IMR-90 (cell line): ENCODE data around the gene CCDC97. TPM values are rescaled to one million over a fixed set of nuclear protein-coding genes. Genes with fewer than 3 reads are reported as not detected.

ENCODE experiments used
- ATAC-seq: fragments of 200-7000 bp; cut with Tn5 transposase; 2 replicates; pipeline ENCODE4 v1.9.1; 2020; ENCODE audit warnings: low read depth, mild to moderate bottlenecking, moderate library complexity
- BruUV-seq: library from RNA; stranded (reverse); fragments of 400-500 nt; replicated peaks from 2 replicates; lab custom pipeline; 2021; lab: Mats Ljungman, UMichigan
- CTCF ChIA-PET: fragments of 300-600 bp; formaldehyde crosslinking; extraction: SDS; loops from one replicate; lab custom pipeline; 2021; ENCODE audit warnings: antibody characterized with exemption; lab: Yijun Ruan, JAX
- POLR2A ChIA-PET: fragments of 300-600 bp; sonication (Branson Sonifier 250); formaldehyde crosslinking; loops from one replicate; lab custom pipeline; 2022; ENCODE audit warnings: antibody characterized with exemption; ENCODE audit not compliant: unreplicated experiment; lab: Charles Lee
- DNase-seq: peaks from one replicate; pipeline ENCODE4 v3.0.0; 2013
- H2AFZ ChIP-seq: replicated peaks from 2 replicates; pipeline ENCODE3; 2013; ENCODE audit warnings: low read length, mild to moderate bottlenecking; ENCODE audit not compliant: poor library complexity
- H2AK5ac ChIP-seq: 2 replicates; pipeline ENCODE4 v1.6.1; 2013; ENCODE audit warnings: low read depth, low read length, inconsistent platforms
- H2AK9ac ChIP-seq: replicated peaks from 2 replicates; pipeline ENCODE3; 2013; ENCODE audit warnings: mild to moderate bottlenecking, low read depth, low read length, moderate library complexity; ENCODE audit not compliant: poor library complexity
- H2BK120ac ChIP-seq: 2 replicates; pipeline ENCODE4 v1.6.1; 2013; ENCODE audit warnings: low read depth, low read length, inconsistent platforms
- H2BK15ac ChIP-seq: 3 replicates; pipeline ENCODE4 v1.6.1; 2013; ENCODE audit warnings: low read depth, low read length, inconsistent platforms
- H2BK20ac ChIP-seq: 2 replicates; pipeline ENCODE4 v1.6.1; 2013; ENCODE audit warnings: low read depth, mild to moderate bottlenecking, inconsistent platforms, low read length, moderate library complexity
- H2BK5ac ChIP-seq: 2 replicates; pipeline ENCODE4 v1.6.1; 2013; ENCODE audit warnings: mild to moderate bottlenecking, low read depth, low read length, inconsistent platforms; ENCODE audit not compliant: poor library complexity, severe bottlenecking
- H3K14ac ChIP-seq: replicated peaks from 2 replicates; pipeline ENCODE4 v1.6.1; 2013; ENCODE audit warnings: low read depth, low read length, inconsistent platforms
- H3K18ac ChIP-seq: 2 replicates; pipeline ENCODE4 v1.6.1; 2013; ENCODE audit warnings: low read depth, low read length, control low read depth
- H3K23ac ChIP-seq: 2 replicates; pipeline ENCODE4 v1.6.1; 2013; ENCODE audit warnings: low read depth, low read length, inconsistent platforms
- H3K27ac ChIP-seq: 2 replicates; pipeline ENCODE4 v1.5.1; 2013; ENCODE audit warnings: mild to moderate bottlenecking, control low read depth, low read length; ENCODE audit not compliant: insufficient read depth
- H3K27me3 ChIP-seq: 2 replicates; pipeline ENCODE4 v1.6.1; 2013; ENCODE audit warnings: low read length; ENCODE audit not compliant: control insufficient read depth, insufficient read depth
- H3K36me3 ChIP-seq: 2 replicates; pipeline ENCODE4 v1.6.1; 2013; ENCODE audit warnings: low read length, mixed read lengths; ENCODE audit not compliant: control insufficient read depth, insufficient read depth
- H3K4ac ChIP-seq: 2 replicates; pipeline ENCODE4 v1.6.1; 2013; ENCODE audit warnings: low read depth, low read length, inconsistent platforms
- H3K4me1 ChIP-seq: 2 replicates; pipeline ENCODE4 v1.6.1; 2013; ENCODE audit warnings: low read length, mixed read lengths; ENCODE audit not compliant: control insufficient read depth, insufficient read depth
- H3K4me2 ChIP-seq: 2 replicates; pipeline ENCODE4 v1.6.1; 2013; ENCODE audit warnings: low read depth, mild to moderate bottlenecking, control low read depth, low read length, moderate library complexity
- H3K4me3 ChIP-seq: 2 replicates; pipeline ENCODE4 v1.5.1; 2013; ENCODE audit warnings: low read depth, mild to moderate bottlenecking, control low read depth, low read length, moderate library complexity; ENCODE audit not compliant: insufficient read depth
- H3K56ac ChIP-seq: 2 replicates; pipeline ENCODE4 v1.6.1; 2013; ENCODE audit warnings: low read length, inconsistent platforms; ENCODE audit not compliant: insufficient read depth; ENCODE audit errors: extremely low read depth
- H3K79me1 ChIP-seq, 2 experiments: 2 replicates each; pipeline ENCODE4 v1.6.1; 2013; ENCODE audit warnings: low read length in 2 of 2, inconsistent platforms in 1 of 2, low read depth in 1 of 2
- H3K9ac ChIP-seq: 2 replicates; pipeline ENCODE4 v1.6.1; 2013; ENCODE audit warnings: low read depth, low read length, control low read depth
- H3K9me1 ChIP-seq: 2 replicates; pipeline ENCODE4 v1.6.1; 2013; ENCODE audit warnings: low read length, inconsistent platforms; ENCODE audit not compliant: insufficient read depth
- H3K9me3 ChIP-seq: 2 replicates; pipeline ENCODE4 v1.6.1; 2013; ENCODE audit warnings: low read length; ENCODE audit not compliant: control insufficient read depth, insufficient read depth
- H4K20me1 ChIP-seq: 2 replicates; pipeline ENCODE4 v1.6.1; 2013; ENCODE audit warnings: low read length, inconsistent platforms; ENCODE audit not compliant: insufficient read depth
- H4K5ac ChIP-seq: 2 replicates; pipeline ENCODE4 v1.6.1; 2013; ENCODE audit warnings: mild to moderate bottlenecking, low read depth, low read length, control low read depth
- H4K8ac ChIP-seq, 2 experiments: 2 replicates each; pipeline ENCODE4 v1.6.1; 2013; ENCODE audit warnings: low read depth in 2 of 2, low read length in 2 of 2, control low read depth in 1 of 2, inconsistent platforms in 1 of 2
- H4K91ac ChIP-seq: 2 replicates; pipeline ENCODE4 v1.6.1; 2013; ENCODE audit warnings: low read depth, low read length, inconsistent platforms; ENCODE audit not compliant: insufficient read depth
- BHLHE40 ChIP-seq: fragments of 150-350 bp; IDR thresholded peaks from 2 replicates; pipeline ENCODE4 v1.6.1; 2016; ENCODE audit warnings: mild to moderate bottlenecking, low read depth, low read length
- CEBPB ChIP-seq: IDR thresholded peaks from 2 replicates; pipeline ENCODE4 v1.6.1; 2012; ENCODE audit warnings: low read depth, low read length, improper control_type of control experiment
- CHD1 ChIP-seq: IDR thresholded peaks from 2 replicates; pipeline ENCODE4 v1.6.1; 2012; ENCODE audit warnings: low read depth, low read length, improper control_type of control experiment
- CTCF ChIP-seq: conservative IDR thresholded peaks from 2 replicates; pipeline ENCODE4 v1.5.1; 2012; ENCODE audit warnings: mild to moderate bottlenecking, low read depth, low read length, improper control_type of control experiment
- ELK1 ChIP-seq: fragments of 150-350 bp; IDR thresholded peaks from 2 replicates; pipeline ENCODE4 v1.6.1; 2016; ENCODE audit warnings: low read depth, mild to moderate bottlenecking, low read length, moderate library complexity, borderline replicate concordance
- FOS ChIP-seq: fragments of 150-350 bp; IDR thresholded peaks from 2 replicates; pipeline ENCODE4 v1.6.1; 2016; ENCODE audit warnings: low read depth, low read length
- MAFK ChIP-seq: IDR thresholded peaks from 2 replicates; pipeline ENCODE4 v1.6.1; 2012; ENCODE audit warnings: low read depth, low read length, improper control_type of control experiment
- MAZ ChIP-seq: IDR thresholded peaks from 2 replicates; pipeline ENCODE4 v1.6.1; 2012; ENCODE audit warnings: low read depth, mild to moderate bottlenecking, low read length, improper control_type of control experiment, moderate library complexity, borderline replicate concordance
- MXI1 ChIP-seq: IDR thresholded peaks from 2 replicates; pipeline ENCODE4 v1.6.1; 2012; ENCODE audit warnings: low read depth, mild to moderate bottlenecking, low read length, moderate library complexity, borderline replicate concordance
- NFE2L2 ChIP-seq: fragments of 150-350 bp; IDR thresholded peaks from 2 replicates; pipeline ENCODE4 v1.6.1; 2016; ENCODE audit warnings: low read depth, mild to moderate bottlenecking, low read length
- POLR2A ChIP-seq: IDR thresholded peaks from 2 replicates; pipeline ENCODE4 v1.6.1; 2012; ENCODE audit warnings: mild to moderate bottlenecking, low read depth, low read length
- RAD21 ChIP-seq: IDR thresholded peaks from 2 replicates; pipeline ENCODE4 v1.6.1; 2012; ENCODE audit warnings: low read length, improper control_type of control experiment
- RCOR1 ChIP-seq: IDR thresholded peaks from 2 replicates; pipeline ENCODE4 v1.6.1; 2012; ENCODE audit warnings: mild to moderate bottlenecking, low read length, improper control_type of control experiment; ENCODE audit not compliant: insufficient replicate concordance
- RFX5 ChIP-seq: IDR thresholded peaks from 2 replicates; pipeline ENCODE4 v1.8.0; 2012; ENCODE audit warnings: low read depth, mild to moderate bottlenecking, low read length, moderate library complexity
- SMC3 ChIP-seq: fragments of 150-350 bp; IDR thresholded peaks from 2 replicates; pipeline ENCODE4 v1.6.1; 2016; ENCODE audit warnings: low read depth, mild to moderate bottlenecking, antibody characterized with exemption, low read length, moderate library complexity
- USF2 ChIP-seq: fragments of 150-350 bp; IDR thresholded peaks from 2 replicates; pipeline ENCODE4 v1.6.1; 2017; ENCODE audit warnings: mild to moderate bottlenecking, antibody characterized with exemption, low read length, low read depth
- WGBS, 2 experiments: methylation state at CpG; one replicate each; pipeline versions ENCODE4 v1.1.5 to v1.1.7; 2013; ENCODE audit warnings: missing lambda C conversion rate in 2 of 2; ENCODE audit not compliant: insufficient read length in 1 of 2; ENCODE audit errors: extremely low coverage in 2 of 2; 5-methylcytosine and 5-hydroxymethylcytosine counted together
- dilution Hi-C: fragments of 300-500 bp; cut with HindIII; formaldehyde crosslinking; loops from one replicate; pipeline ENCODE4 v1.14.3; 2018; ENCODE audit warnings: low sequenced_read_pairs; ENCODE audit not compliant: unreplicated experiment
- in situ Hi-C: fragments of 300-500 bp; cut with MboI; formaldehyde crosslinking; loops from 3 replicates; pipeline ENCODE4 v1.14.3; 2019; ENCODE audit warnings: low sequenced_read_pairs, inconsistent platforms, mixed read lengths
- intact Hi-C: fragments of 100-400 bp; cut with micrococcal nuclease; formaldehyde crosslinking; loops from 2 replicates; pipeline ENCODE4 v1.10.0; 2022
- polyA plus RNA-seq, 3 experiments: library from polyadenylated mRNA; depleted of rRNA; stranded (reverse); fragments of >200 nt; gene quantifications; 2 replicates each; pipeline ENCODE4 v1.2.3, GENCODE V29; 2012; ENCODE audit warnings: low replicate concordance in 1 of 3
- total RNA-seq: library from RNA; depleted of rRNA; stranded (reverse); fragments of >200 nt; gene quantifications from 2 replicates; pipeline ENCODE4 v1.2.3, GENCODE V29; 2012

The CCDC97 gene
- total and polyA plus RNA-seq, 2 of the 4 experiments (the other 2 are of a cell fraction), result 4.1 to 11.0 TPM

- BruUV-seq, result no TSS peak
Observed at GRCh38 chr19:41295499-41295898, 14.5 kb upstream of the CCDC97 start.

More at GRCh38 chr19:41295499-41295898, 14.5 kb upstream of the CCDC97 start:
- Histone ChIP-seq H3K4ac (no peak overlapping the region), H4K20me1 (peaks cover 64% of the 10 kb centered on the region), H3K14ac (no peak overlapping the region), H2BK20ac (no peak overlapping the region), H2BK15ac (no peak overlapping the region), H4K5ac (no peak overlapping the region), H4K91ac (no peak overlapping the region), H3K27me3 (no peaks in the 10 kb centered on the region), H3K4me1 (peaks cover 24% of the 10 kb centered on the region), H3K27ac (no peak overlapping the region), H2BK120ac (no peak overlapping the region), H4K8ac (no peak overlapping the region), H3K4me3 (no peak overlapping the region), H3K56ac (no peak overlapping the region), H2AFZ (no peak overlapping the region), H3K9me3 (no peaks in the 10 kb centered on the region), H2AK5ac (no peak overlapping the region), H3K9ac (no peak overlapping the region), H3K4me2 (no peak overlapping the region), H2AK9ac (no peak overlapping the region), H3K23ac (no peak overlapping the region), H3K18ac (no peak overlapping the region), H3K36me3 (peaks cover 80% of the 10 kb centered on the region), H3K9me1 (peaks cover 25% of the 10 kb centered on the region), H3K79me1 (peaks cover 53 to 82% of the 10 kb centered on the region in 2 experiments), H2BK5ac (no peak overlapping the region)
- dilution Hi-C loops, result no loop called here
- DNase-seq (no peak), ATAC-seq (no peak)
- TF ChIP-seq POLR2A, result no peak
- no peak for TF ChIP-seq CHD1
- TF ChIP-seq USF2, result no peak
- no peak for TF ChIP-seq RAD21
- no peak for TF ChIP-seq FOS
- TF ChIP-seq MXI1, result no peak
- no peak for TF ChIP-seq ELK1
- TF ChIP-seq MAFK, result no peak
- no peak for TF ChIP-seq MAZ
- no peak for TF ChIP-seq CEBPB
- TF ChIP-seq RCOR1, result no peak
- TF ChIP-seq BHLHE40, result no peak
- no peak for TF ChIP-seq RFX5
- TF ChIP-seq CTCF, result no peak
- TF ChIP-seq SMC3, result no peak
- TF ChIP-seq NFE2L2, result no peak
- in situ Hi-C loops, result no loop called here
- CTCF ChIA-PET, result no interaction called here
- intact Hi-C loops, result no loop called here
- no CpG with 5 or more reads among the region's 6 CpGs for WGBS, 2 experiments
- POLR2A ChIA-PET, result no interaction called here
